NCI-H128 (cell line): ENCODE results near the gene PPP4R3A.
"Not testable (repeated sequence)": the region's sequence is repeated elsewhere in the genome, so short reads cannot be mapped to it uniquely, and the experiment has no call there.

Source experiments
- DNase-seq: peaks from one replicate; lab custom pipeline; 2025; ENCODE audit not compliant: unreplicated experiment; lab: John Stamatoyannopoulos, UW

PPP4R3A gene

GRCh38 chr14:91410771-91411536 lies 99.2 kb downstream of the PPP4R3A start:
- DNase-seq: no peak

- DNase-seq: no peak
Observed at GRCh38 chr14:91409928-91410718, 100.0 kb downstream of the PPP4R3A start.

- not testable (repeated sequence) for DNase-seq
Observed at GRCh38 chr14:91409240-91409639, 100.9 kb downstream of the PPP4R3A start.
